Measurements from ENCODE around the gene EPN1.

EPN1 gene

GRCh38 chr19:55685776-55686175 is 10.8 kb downstream of the EPN1 start:
- no peak for TF ChIP-seq CTCF (IDR thresholded peaks at IDR 0.05; ENCODE audit: control extremely low read depth, extremely low read depth, low read depth, missing control alignments)
- ChIA-PET CTCF (no interaction called here), POLR2A (no interaction called here)
- no peak for DNase-seq (ENCODE audit: extremely low spot score)

GRCh38 chr19:55686311-55687050 is 11.5 kb downstream of the EPN1 start:
- CTCF ChIA-PET: no interaction called here
- TF ChIP-seq CTCF (IDR thresholded peaks at IDR 0.05; ENCODE audit: control extremely low read depth, extremely low read depth, low read depth, missing control alignments): no peak
- POLR2A ChIA-PET: interaction anchor here (0.6 kb wide), 1 partner anchor 586 kb away, joined by 7 read pairs; no protein-coding TSS in a partner anchor
- no peak for DNase-seq (ENCODE audit: extremely low spot score)

GRCh38 chr19:55687281-55688201 is 12.5 kb downstream of the EPN1 start:
- TF ChIP-seq CTCF (IDR thresholded peaks at IDR 0.05; ENCODE audit: control extremely low read depth, extremely low read depth, low read depth, missing control alignments): no peak
- no peak for DNase-seq (ENCODE audit: extremely low spot score)
- POLR2A ChIA-PET: no interaction called here
- CTCF ChIA-PET: no interaction called here

GRCh38 chr19:55688422-55689218 is 13.6 kb downstream of the EPN1 start:
- DNase-seq (ENCODE audit: extremely low spot score): no peak
- CTCF ChIA-PET: no interaction called here

GRCh38 chr19:55689411-55690108 is 14.5 kb downstream of the EPN1 start:
- TF ChIP-seq CTCF (IDR thresholded peaks at IDR 0.05; ENCODE audit: control extremely low read depth, extremely low read depth, low read depth, missing control alignments): no peak
- DNase-seq (ENCODE audit: extremely low spot score): no peak
- ChIA-PET CTCF (no interaction called here), POLR2A (no interaction called here)

More at GRCh38 chr19:55688422-55689218, 13.6 kb downstream of the EPN1 start:
- POLR2A ChIA-PET: no interaction called here
- no peak for TF ChIP-seq CTCF (IDR thresholded peaks at IDR 0.05; ENCODE audit: control extremely low read depth, extremely low read depth, low read depth, missing control alignments)
